Endothelial cell of umbilical vein (primary cell): ENCODE measurements around the gene TOP2A. TPM values are rescaled to one million over a fixed set of nuclear protein-coding genes. Genes with fewer than 3 reads are reported as not detected.

ENCODE experiments used
- BruUV-seq: library from RNA; stranded (reverse); fragments of 400-500 nt; replicated peaks from 2 replicates; lab custom pipeline; 2021; lab: Mats Ljungman, UMichigan
- CTCF ChIA-PET: fragments of 300-600, 350-600 bp; sonication (Branson Sonifier 250); formaldehyde crosslinking; loops from one replicate; lab custom pipeline; 2021; ENCODE audit warnings: antibody characterized with exemption, inconsistent platforms; lab: Charles Lee
- POLR2A ChIA-PET: fragments of 300-600, 350-600 bp; sonication (Branson Sonifier 250); formaldehyde crosslinking; loops from one replicate; lab custom pipeline; 2021; ENCODE audit warnings: antibody characterized with exemption, inconsistent platforms; lab: Charles Lee
- DNase-seq: peaks from one replicate; pipeline ENCODE4 v3.0.0-alpha.2; 2011; ENCODE audit warnings: low read depth, low spot score
- FAIRE-seq: peaks from 2 replicates; lab custom pipeline; 2011; peaks lifted over from hg19 to GRCh38; lab: Jason Lieb, UNC
- H2AFZ ChIP-seq: 2 replicates; pipeline ENCODE4 v1.6.0; 2012; ENCODE audit warnings: low read depth, low read length, control low read depth, inconsistent platforms
- H3K27ac ChIP-seq: 2 replicates; pipeline ENCODE4 v1.5.1; 2011; ENCODE audit warnings: low read depth, mild to moderate bottlenecking, control low read depth, low read length, moderate library complexity; ENCODE audit not compliant: insufficient read depth
- H3K27me3 ChIP-seq, 2 experiments: 2 replicates each; pipeline versions ENCODE4 v1.6.0 to v1.6.1; 2011; ENCODE audit warnings: low read length in 2 of 2, mixed read lengths in 1 of 2; ENCODE audit not compliant: control insufficient read depth in 2 of 2, insufficient read depth in 2 of 2
- H3K36me3 ChIP-seq, 2 experiments: 2 replicates in 1 of 2; 3 replicates in 1 of 2; pipeline ENCODE4 v1.5.1; 2011; ENCODE audit warnings: low read length in 2 of 2, mild to moderate bottlenecking in 1 of 2, moderate library complexity in 1 of 2; ENCODE audit not compliant: control insufficient read depth in 2 of 2, insufficient read depth in 2 of 2; ENCODE audit errors: extremely low read depth in 1 of 2
- H3K4me1 ChIP-seq: 3 replicates; pipeline ENCODE4 v1.5.1; 2011; ENCODE audit warnings: mild to moderate bottlenecking, low read length; ENCODE audit not compliant: control insufficient read depth, insufficient read depth; ENCODE audit errors: extremely low read depth
- H3K4me2 ChIP-seq: 2 replicates; pipeline ENCODE4 v1.6.1; 2011; ENCODE audit warnings: low read length, control low read depth, mixed read lengths; ENCODE audit not compliant: insufficient read depth
- H3K4me3 ChIP-seq, 3 experiments: fragments of 200-600 bp in 1 of 3; sonication (generic), shearing (Covaris generic) in 1 of 3; replicated peaks in 1 of 3; 2 replicates each; pipeline ENCODE4 v1.5.1; 2011 to 2016; ENCODE audit warnings: control low read depth in 3 of 3, low read length in 3 of 3, mild to moderate bottlenecking in 2 of 3, inconsistent platforms in 1 of 3, low read depth in 1 of 3, moderate library complexity in 1 of 3; ENCODE audit not compliant: insufficient read depth in 1 of 3
- H3K79me2 ChIP-seq: 2 replicates; pipeline ENCODE4 v1.6.0; 2012; ENCODE audit warnings: low read length, inconsistent platforms; ENCODE audit not compliant: control insufficient read depth, insufficient read depth
- H3K9ac ChIP-seq: replicated peaks from 2 replicates; pipeline ENCODE3; 2011; ENCODE audit warnings: low read length, control low read depth; ENCODE audit not compliant: insufficient read depth; ENCODE audit errors: extremely low read depth
- H3K9me1 ChIP-seq: replicated peaks from 3 replicates; pipeline ENCODE4 v1.6.0; 2011; ENCODE audit warnings: mild to moderate bottlenecking, low read length; ENCODE audit not compliant: control insufficient read depth, insufficient read depth; ENCODE audit errors: extremely low read depth
- H3K9me3 ChIP-seq: replicated peaks from 2 replicates; pipeline ENCODE4 v1.5.1; 2012; ENCODE audit warnings: low read length, inconsistent platforms; ENCODE audit not compliant: control insufficient read depth, insufficient read depth
- H4K20me1 ChIP-seq: replicated peaks from 2 replicates; pipeline ENCODE3; 2011; ENCODE audit warnings: mild to moderate bottlenecking, low read length; ENCODE audit not compliant: control insufficient read depth, insufficient read depth; ENCODE audit errors: extremely low read depth
- CTCF ChIP-seq, 2 donors: IDR thresholded peaks; 1 replicate in 1 of 2; 2 replicates in 1 of 2; pipeline ENCODE4 v1.5.1; 2011; ENCODE audit warnings: low read length in 2 of 2, mild to moderate bottlenecking in 2 of 2, moderate library complexity in 2 of 2, control low read depth in 1 of 2, inconsistent platforms in 1 of 2, low read depth in 1 of 2; ENCODE audit not compliant: insufficient read depth in 1 of 2; ENCODE audit errors: extremely low read depth in 1 of 2
- EZH2 ChIP-seq: IDR thresholded peaks from 2 replicates; pipeline ENCODE4 v1.6.1; 2012; ENCODE audit warnings: borderline replicate concordance, low read depth, mild to moderate bottlenecking, moderate library complexity, low read length, inconsistent platforms; ENCODE audit not compliant: severe bottlenecking
- FOS ChIP-seq: IDR thresholded peaks from 2 replicates; pipeline ENCODE4 v1.6.1; 2011; ENCODE audit warnings: mild to moderate bottlenecking, low read length, moderate library complexity, borderline replicate concordance; ENCODE audit not compliant: insufficient read depth
- GATA2 ChIP-seq: IDR thresholded peaks from 2 replicates; pipeline ENCODE4 v1.7.0; 2011; ENCODE audit warnings: low read depth, mild to moderate bottlenecking, moderate library complexity, mixed read lengths, low read length; ENCODE audit not compliant: insufficient read length, insufficient read depth
- JUN ChIP-seq: IDR thresholded peaks from 2 replicates; pipeline ENCODE4 v1.6.1; 2011; ENCODE audit warnings: borderline replicate concordance, low read depth; ENCODE audit not compliant: insufficient read length, insufficient read depth
- MAX ChIP-seq: IDR thresholded peaks from 2 replicates; pipeline ENCODE4 v1.6.1; 2011; ENCODE audit not compliant: insufficient read depth, insufficient read length
- MYC ChIP-seq: IDR thresholded peaks from one replicate; pipeline ENCODE4 v1.6.1; 2011; ENCODE audit warnings: mild to moderate bottlenecking, low read depth, low read length
- POLR2A ChIP-seq: IDR thresholded peaks from 2 replicates; pipeline ENCODE4 v1.6.1; 2012; ENCODE audit warnings: low read depth, mild to moderate bottlenecking, control low read depth, low read length
- POLR2AphosphoS5 ChIP-seq: IDR thresholded peaks from 2 replicates; pipeline ENCODE4 v1.6.1; 2012; ENCODE audit warnings: low read depth, mild to moderate bottlenecking, control low read depth, low read length, moderate library complexity; ENCODE audit not compliant: insufficient read depth
- dilution Hi-C: fragments of 300-500 bp; cut with MboI; formaldehyde crosslinking; loops from one replicate; pipeline ENCODE4 v1.15.0; 2019; ENCODE audit warnings: low sequenced_read_pairs; ENCODE audit not compliant: extremely low pct_ligation_motif_present
- intact Hi-C: fragments of 100-400 bp; cut with micrococcal nuclease; formaldehyde crosslinking; loops from one replicate; pipeline ENCODE4 v1.10.0; 2022
- polyA plus RNA-seq, 4 experiments: library from polyadenylated mRNA; depleted of rRNA in 3 of 4; stranded (reverse) in 3 of 4; unstranded in 1 of 4; fragments of >200 nt; gene quantifications; 2 replicates each; pipeline versions ENCODE4 v1.2.1 to v1.2.3, GENCODE V29; 2011 to 2012; ENCODE audit warnings: missing spikeins in 1 of 4
- total RNA-seq: library from RNA; stranded (reverse); gene quantifications from 2 replicates; pipeline ENCODE4 v1.2.3, GENCODE V29; 2021

Gene TOP2A
- total and polyA plus RNA-seq, 2 donors (not counting 3 experiments of a cell fraction or from before 2014, with no cell fraction given), result 31.3 to 160 TPM

GRCh38 chr17:40349895-40350688 lies 67.6 kb downstream of the TOP2A start:
- DNase-seq (no peak), FAIRE-seq (no peak)
- BruUV-seq, result no TSS peak
- ChIA-PET POLR2A (no interaction called here), CTCF (interaction anchor here (18.3 kb wide), 1 partner anchor 44 kb away, joined by 530 read pairs; the partner anchor contains the start of gene RARA)
- Histone ChIP-seq H3K79me2 (peaks cover 50% of the 10 kb centered on the region), H3K27me3 (no peaks in the 10 kb centered on the region), H3K4me3 (no peak overlapping the region), H3K4me1 (peaks cover 47% of the 10 kb centered on the region), H3K27ac (no peak overlapping the region), H4K20me1 (no peaks in the 10 kb centered on the region), H2AFZ (no peak overlapping the region), H3K36me3 (peaks cover 3 to 40% of the 10 kb centered on the region in 2 experiments), H3K9me3 (no peaks in the 10 kb centered on the region), H3K4me2 (no peak overlapping the region), H3K9ac (no peak overlapping the region), H3K9me1 (no peaks in the 10 kb centered on the region)
- intact Hi-C loops, result loop anchor here (5.0 kb wide), 1 partner anchor 133 kb away; the partner anchor contains the start of gene WIPF2
- TF ChIP-seq FOS (no peak), POLR2A (no peak), CTCF (IDR thresholded peaks at IDR 0.05; ENCODE audit: extremely low read depth in 1 of 2, insufficient read depth in 1 of 2, low read depth in 1 of 2, low read length in 2 of 2) (no peak), GATA2 (no peak), MYC (no peak), POLR2AphosphoS5 (no peak), EZH2 (no peak), MAX (no peak), JUN (no peak)
- dilution Hi-C loops, result no loop called here
